ENCODE measurements around the gene MSANTD1. TPM values are rescaled to one million over a fixed set of nuclear protein-coding genes. Genes with fewer than 3 reads are reported as not detected.

The MSANTD1 gene
- total RNA-seq, 4 donors from 2014 or later, result 2.0 to 4.9 (median 2.4) TPM

DNA sequence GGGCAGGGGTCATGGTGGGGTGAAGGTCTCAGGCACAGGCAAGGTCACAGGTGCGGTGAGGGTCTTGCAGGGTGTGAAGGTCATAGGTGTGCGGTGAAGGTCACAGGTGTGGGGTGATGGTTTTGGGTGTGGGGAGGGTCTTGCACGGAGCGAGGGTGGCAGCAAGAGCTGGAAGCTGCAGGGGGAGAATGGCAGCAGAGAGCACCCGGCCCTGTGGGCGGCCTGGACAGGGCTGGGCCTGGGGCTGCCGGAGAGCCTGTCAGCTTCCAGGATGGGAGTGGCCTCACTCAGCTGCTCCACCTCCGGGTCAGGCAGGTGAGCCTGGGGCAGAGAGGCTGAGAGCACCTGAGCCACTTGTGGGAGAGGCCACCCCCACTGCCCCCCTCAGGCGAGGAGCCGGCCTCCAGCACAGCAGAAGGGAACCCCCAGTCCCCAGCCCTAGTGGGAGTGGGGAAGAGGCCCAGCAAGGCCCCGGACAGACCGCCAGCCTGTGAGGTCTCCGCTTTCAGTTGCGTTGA, 1.5 kb downstream of the MSANTD1 start:
- H3K27me3 ChIP-seq, result no peaks in the 10 kb centered on the region
- H3K27ac ChIP-seq, result peak overlapping the region; percentile 83 to 97 (median 86)
- 46 to 61% methylated on average over 10 to 11 of the region's 14 CpGs for WGBS, 2 donors
- no peaks in the 10 kb centered on the region for H3K9me3 ChIP-seq
- intact Hi-C loops (cut with DNase I), result no loop called here
- DNase-seq, result peak; percentile 90
- peaks cover 9 to 14% of the 10 kb centered on the region in 2 donors for H3K4me1 ChIP-seq
- no peaks in the 10 kb centered on the region for H3K36me3 ChIP-seq
- no peak overlapping the region for H3K4me3 ChIP-seq (replicated peaks in 1 of 3)
- TF ChIP-seq, protein P1, sequence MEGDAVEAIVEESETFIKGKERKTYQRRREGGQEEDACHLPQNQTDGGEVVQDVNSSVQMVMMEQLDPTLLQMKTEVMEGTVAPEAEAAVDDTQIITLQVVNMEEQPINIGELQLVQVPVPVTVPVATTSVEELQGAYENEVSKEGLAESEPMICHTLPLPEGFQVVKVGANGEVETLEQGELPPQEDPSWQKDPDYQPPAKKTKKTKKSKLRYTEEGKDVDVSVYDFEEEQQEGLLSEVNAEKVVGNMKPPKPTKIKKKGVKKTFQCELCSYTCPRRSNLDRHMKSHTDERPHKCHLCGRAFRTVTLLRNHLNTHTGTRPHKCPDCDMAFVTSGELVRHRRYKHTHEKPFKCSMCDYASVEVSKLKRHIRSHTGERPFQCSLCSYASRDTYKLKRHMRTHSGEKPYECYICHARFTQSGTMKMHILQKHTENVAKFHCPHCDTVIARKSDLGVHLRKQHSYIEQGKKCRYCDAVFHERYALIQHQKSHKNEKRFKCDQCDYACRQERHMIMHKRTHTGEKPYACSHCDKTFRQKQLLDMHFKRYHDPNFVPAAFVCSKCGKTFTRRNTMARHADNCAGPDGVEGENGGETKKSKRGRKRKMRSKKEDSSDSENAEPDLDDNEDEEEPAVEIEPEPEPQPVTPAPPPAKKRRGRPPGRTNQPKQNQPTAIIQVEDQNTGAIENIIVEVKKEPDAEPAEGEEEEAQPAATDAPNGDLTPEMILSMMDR (IDR thresholded peaks at IDR 0.05), result no peak
- TF ChIP-seq POLR2A (IDR thresholded peaks at IDR 0.05), result peak in 1 of 2 donors; percentile 43

DNA sequence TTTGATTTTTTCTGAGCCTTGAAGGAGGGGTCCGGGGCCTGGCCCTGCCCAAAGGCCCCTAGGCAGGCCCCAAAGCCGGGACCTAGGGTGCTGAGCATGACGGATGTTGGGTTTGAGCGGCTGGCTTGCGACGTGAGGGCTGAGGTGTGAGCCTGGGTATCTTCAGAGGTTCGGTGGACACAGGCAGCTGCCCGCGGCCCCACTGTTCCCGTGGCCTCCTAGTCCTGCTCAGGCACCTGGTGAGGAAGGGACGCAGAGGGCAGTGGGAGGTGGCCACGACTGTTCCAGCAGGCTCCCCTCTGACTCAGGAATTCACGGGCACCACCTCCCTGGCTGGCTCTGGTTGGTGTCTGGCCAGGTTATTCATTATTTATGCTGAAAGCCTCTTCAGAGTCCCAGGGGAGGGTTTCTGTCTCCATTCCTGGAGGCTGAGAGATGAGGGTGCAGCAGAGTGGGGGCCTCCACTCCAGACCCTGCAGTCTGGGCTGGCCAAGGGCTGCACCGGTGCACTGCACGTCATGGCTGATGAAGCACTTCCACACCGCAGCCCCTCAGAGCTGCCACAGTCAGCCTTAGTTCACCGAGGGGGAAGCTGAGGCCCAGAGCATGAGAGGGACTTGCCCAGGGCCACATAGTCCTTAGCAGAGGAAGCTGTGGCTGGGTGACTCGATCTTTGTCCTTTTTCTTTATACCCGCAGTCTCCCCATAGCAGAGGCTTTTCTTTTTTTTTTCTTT, 2.2 kb downstream of the MSANTD1 start:
- TF ChIP-seq, protein P1 (IDR thresholded peaks at IDR 0.05), result no peak
- TF ChIP-seq POLR2A (IDR thresholded peaks at IDR 0.05), result peak in 1 of 2 donors; percentile 58
- 48 to 65% methylated on average over 8 to 19 of the region's 19 CpGs for WGBS, 2 donors
- intact Hi-C loops (cut with DNase I), result no loop called here
- peak; percentile 92 for DNase-seq
- Histone ChIP-seq H3K4me1 (peaks cover 9 to 14% of the 10 kb centered on the region in 2 donors), H3K27ac (peak overlapping the region; percentile 83 to 97 (median 86)), H3K27me3 (no peaks in the 10 kb centered on the region), H3K4me3 (replicated peaks in 1 of 3) (no peak overlapping the region), H3K9me3 (no peaks in the 10 kb centered on the region), H3K36me3 (no peaks in the 10 kb centered on the region)

DNA sequence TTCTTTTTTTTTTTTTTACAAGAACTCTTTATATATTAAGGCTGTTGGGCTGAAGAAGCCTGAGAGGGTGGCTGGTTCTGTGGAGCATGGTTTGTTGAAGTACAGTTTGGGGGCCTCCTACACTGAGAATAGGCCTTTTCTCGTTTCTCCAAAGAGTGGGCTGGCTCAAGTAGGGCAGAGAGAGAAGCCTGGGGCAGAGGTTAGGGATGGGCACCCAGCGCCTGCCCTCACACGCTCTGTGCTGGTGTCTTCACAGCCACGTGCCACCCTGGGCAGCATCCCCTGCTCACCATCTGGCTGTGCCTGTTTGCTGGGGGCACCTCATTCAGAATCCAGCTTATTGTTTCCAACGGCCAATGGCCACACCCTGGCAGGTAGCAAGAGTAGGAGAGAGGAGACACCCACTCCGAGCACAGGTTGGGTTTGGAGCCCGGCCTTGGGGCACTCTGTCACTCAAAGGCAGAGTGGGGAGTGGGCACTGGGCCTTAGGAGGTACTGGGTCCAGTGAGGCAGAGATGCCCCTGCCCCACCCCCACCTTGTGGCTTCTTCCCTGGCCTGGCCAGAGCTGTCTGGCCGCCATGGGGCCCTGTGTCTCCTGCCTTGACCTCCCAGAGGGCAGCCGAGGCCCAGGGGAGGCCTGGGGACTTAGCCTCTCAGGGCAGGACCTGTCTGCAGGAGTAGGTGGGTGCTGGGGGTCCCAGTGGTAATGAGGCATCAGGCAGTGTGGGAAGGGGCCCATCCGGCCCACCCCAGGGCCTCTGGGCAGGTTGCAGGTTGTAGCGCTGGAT, 2.9 kb downstream of the MSANTD1 start:
- WGBS, 2 donors, result 95 to 97% methylated on average over 5 to 6 of the region's 11 CpGs

DNA sequence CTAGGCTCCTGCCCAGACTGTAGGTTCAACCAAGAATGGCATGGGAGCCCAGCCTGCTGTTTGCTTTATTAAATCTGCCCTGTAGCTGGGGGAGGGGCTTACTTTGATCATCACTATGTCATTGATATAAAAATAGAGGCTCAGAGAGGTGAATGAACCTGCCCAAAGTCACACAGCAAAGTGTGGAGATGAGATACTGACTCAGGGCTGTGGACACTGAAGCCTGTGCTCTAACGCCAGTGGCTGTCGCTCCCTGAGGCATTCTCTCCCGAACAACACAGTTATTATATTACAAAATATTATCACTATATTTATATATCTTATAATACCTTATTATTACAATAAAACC, 3.5 kb downstream of the MSANTD1 start:
- Histone ChIP-seq H3K4me3 (replicated peaks in 1 of 3) (no peak overlapping the region), H3K27me3 (no peaks in the 10 kb centered on the region), H3K9me3 (no peaks in the 10 kb centered on the region), H3K4me1 (peaks cover 9 to 14% of the 10 kb centered on the region in 2 donors), H3K36me3 (no peaks in the 10 kb centered on the region), H3K27ac (no peak overlapping the region)
- TF ChIP-seq, protein P1 (IDR thresholded peaks at IDR 0.05), result no peak
- TF ChIP-seq POLR2A (IDR thresholded peaks at IDR 0.05), result no peak
- DNase-seq, result no peak
- intact Hi-C loops (cut with DNase I), result no loop called here
- 90 to 95% methylated on average over 3 of the region's 3 CpGs for WGBS, 2 donors

More for the DNA sequence above, 2.9 kb downstream of the MSANTD1 start:
- intact Hi-C loops (cut with DNase I), result no loop called here
- H3K9me3 ChIP-seq, result no peaks in the 10 kb centered on the region
- no peaks in the 10 kb centered on the region for H3K27me3 ChIP-seq
- DNase-seq, result no peak
- no peak overlapping the region for H3K27ac ChIP-seq
- H3K4me1 ChIP-seq, result peaks cover 9 to 14% of the 10 kb centered on the region in 2 donors
- no peak for TF ChIP-seq POLR2A (IDR thresholded peaks at IDR 0.05)
- TF ChIP-seq, protein P1 (IDR thresholded peaks at IDR 0.05), result no peak
- H3K36me3 ChIP-seq, result no peaks in the 10 kb centered on the region
- no peak overlapping the region for H3K4me3 ChIP-seq (replicated peaks in 1 of 3)

Data from thyroid gland (tissue), 4 donors.